DND-41 (cell line): ENCODE results near the gene KRT81.

Experiments used
- CTCF ChIP-seq: IDR thresholded peaks from 2 replicates; pipeline ENCODE4 v1.5.1; 2012; ENCODE audit warnings: borderline replicate concordance, low read length, moderate library complexity, mild to moderate bottlenecking; ENCODE audit not compliant: poor library complexity, severe bottlenecking; ENCODE audit errors: extremely low read depth
- EZH2 ChIP-seq: IDR thresholded peaks from 3 replicates; pipeline ENCODE4 v1.6.1; 2012; ENCODE audit warnings: borderline replicate concordance, low read depth, mild to moderate bottlenecking, moderate library complexity, low read length, inconsistent platforms; ENCODE audit not compliant: severe bottlenecking

GRCh38 chr12:52333321-52333720, 42.0 kb upstream of the KRT81 start:
- no peak for TF ChIP-seq CTCF
- no peak for TF ChIP-seq EZH2
